Immature natural killer cell (primary cell): ENCODE results near the gene ORM1. TPM values are rescaled to one million over a fixed set of nuclear protein-coding genes. Genes with fewer than 3 reads are reported as not detected.

Experiments
- DNase-seq, 3 donors: peaks; one replicate each; pipeline ENCODE4 v3.0.0; 2022; ENCODE audit warnings: mixed read lengths in 1 of 3
- H3K27ac Mint-ChIP-seq, 6 donors: one replicate each; pipeline ENCODE4 v1.8.0; 2020; ENCODE audit warnings: mixed read lengths in 6 of 6, mild to moderate bottlenecking in 5 of 6, inconsistent platforms in 4 of 6, moderate library complexity in 3 of 6
- H3K27me3 Mint-ChIP-seq, 3 donors: one replicate each; pipeline ENCODE4 v1.8.0; 2020 to 2021; ENCODE audit warnings: low read depth in 3 of 3, mild to moderate bottlenecking in 3 of 3, mixed read lengths in 3 of 3, moderate library complexity in 3 of 3, inconsistent platforms in 1 of 3
- H3K36me3 Mint-ChIP-seq, 3 donors: one replicate each; pipeline ENCODE4 v1.8.0; 2020; ENCODE audit warnings: mixed read lengths in 3 of 3, inconsistent platforms in 2 of 3, mild to moderate bottlenecking in 2 of 3
- H3K4me1 Mint-ChIP-seq, 2 donors: one replicate each; pipeline ENCODE4 v1.8.0; 2020; ENCODE audit warnings: inconsistent platforms in 2 of 2, mild to moderate bottlenecking in 2 of 2, mixed read lengths in 2 of 2, moderate library complexity in 1 of 2
- H3K4me3 Mint-ChIP-seq, 5 donors: one replicate each; pipeline ENCODE4 v1.8.0; 2020; ENCODE audit warnings: mild to moderate bottlenecking in 5 of 5, mixed read lengths in 5 of 5, inconsistent platforms in 3 of 5, moderate library complexity in 3 of 5
- H3K9me3 Mint-ChIP-seq, 6 donors: one replicate each; pipeline ENCODE4 v1.8.0; 2020; ENCODE audit warnings: mild to moderate bottlenecking in 6 of 6, mixed read lengths in 6 of 6, inconsistent platforms in 4 of 6, moderate library complexity in 3 of 6
- polyA plus RNA-seq, 3 donors: library from polyadenylated mRNA; unstranded; fragments of 300-500 nt; fragmentation: Illumina TruSeq; gene quantifications; one replicate each; pipeline ENCODE4 v1.2.3, GENCODE V29; 2021

ORM1 gene
- polyA plus RNA-seq, 3 donors from 2014 or later = not detected

- H3K36me3 Mint-ChIP-seq = peaks cover 0 to 5% (median 0%) of the 10 kb centered on the region in 3 donors
- H3K9me3 Mint-ChIP-seq = peaks cover 0 to 28% (median 17%) of the 10 kb centered on the region in 6 donors
- H3K27ac Mint-ChIP-seq = no peak overlapping the region
- H3K27me3 Mint-ChIP-seq = peaks cover 2 to 4% (median 3%) of the 10 kb centered on the region in 3 donors
- no peak overlapping the region for H3K4me3 Mint-ChIP-seq
- DNase-seq = no peak
- no peaks in the 10 kb centered on the region for H3K4me1 Mint-ChIP-seq
Observed at GRCh38 chr9:114291886-114292590, 30.9 kb upstream of the ORM1 start.

- no peaks in the 10 kb centered on the region for H3K4me1 Mint-ChIP-seq
- no peak overlapping the region for H3K27ac Mint-ChIP-seq
- DNase-seq = no peak
- peaks cover 0 to 28% (median 17%) of the 10 kb centered on the region in 6 donors for H3K9me3 Mint-ChIP-seq
- H3K36me3 Mint-ChIP-seq = peaks cover 0 to 5% (median 0%) of the 10 kb centered on the region in 3 donors
- H3K4me3 Mint-ChIP-seq = no peak overlapping the region
- peaks cover 3 to 4% (median 3%) of the 10 kb centered on the region in 3 donors for H3K27me3 Mint-ChIP-seq
Observed at GRCh38 chr9:114294664-114295063, 28.2 kb upstream of the ORM1 start.

GRCh38 chr9:114296338-114296737, 26.6 kb upstream of the ORM1 start:
- H3K36me3 Mint-ChIP-seq = peaks cover 0 to 5% (median 0%) of the 10 kb centered on the region in 3 donors
- H3K27ac Mint-ChIP-seq = no peak overlapping the region

GRCh38 chr9:114299286-114300152, 23.4 kb upstream of the ORM1 start:
- H3K4me1 Mint-ChIP-seq = no peaks in the 10 kb centered on the region
- H3K27me3 Mint-ChIP-seq = peaks cover 1 to 5% (median 4%) of the 10 kb centered on the region in 3 donors
- H3K36me3 Mint-ChIP-seq = peaks cover 0 to 5% (median 0%) of the 10 kb centered on the region in 3 donors
- no peak overlapping the region for H3K4me3 Mint-ChIP-seq
- peaks cover 0 to 26% (median 16%) of the 10 kb centered on the region in 6 donors for H3K9me3 Mint-ChIP-seq
- no peak overlapping the region for H3K27ac Mint-ChIP-seq
- no peak for DNase-seq

More at GRCh38 chr9:114296338-114296737, 26.6 kb upstream of the ORM1 start:
- Mint-ChIP-seq H3K4me1 (no peaks in the 10 kb centered on the region), H3K27me3 (peaks cover 1 to 4% (median 3%) of the 10 kb centered on the region in 3 donors), H3K9me3 (peaks cover 0 to 28% (median 17%) of the 10 kb centered on the region in 6 donors), H3K4me3 (no peak overlapping the region)
- DNase-seq = no peak

GRCh38 chr9:114300153-114300845, 22.6 kb upstream of the ORM1 start:
- no peak for DNase-seq
- peaks cover 0 to 18% (median 8%) of the 10 kb centered on the region in 6 donors for H3K9me3 Mint-ChIP-seq
- no peaks in the 10 kb centered on the region for H3K4me1 Mint-ChIP-seq
- H3K4me3 Mint-ChIP-seq = no peak overlapping the region
- peaks cover 1 to 5% (median 4%) of the 10 kb centered on the region in 3 donors for H3K27me3 Mint-ChIP-seq
- no peak overlapping the region for H3K27ac Mint-ChIP-seq
- peaks cover 0 to 5% (median 0%) of the 10 kb centered on the region in 3 donors for H3K36me3 Mint-ChIP-seq

- peaks cover 0 to 10% (median 3%) of the 10 kb centered on the region in 6 donors for H3K9me3 Mint-ChIP-seq
- DNase-seq = no peak
- H3K27me3 Mint-ChIP-seq = peaks cover 1 to 6% (median 3%) of the 10 kb centered on the region in 3 donors
- H3K4me3 Mint-ChIP-seq = no peak overlapping the region
- no peaks in the 10 kb centered on the region for H3K36me3 Mint-ChIP-seq
- H3K4me1 Mint-ChIP-seq = peaks cover 0 to 2% of the 10 kb centered on the region in 2 donors
- no peak overlapping the region for H3K27ac Mint-ChIP-seq
Observed at GRCh38 chr9:114300846-114301797, 21.8 kb upstream of the ORM1 start.

- Mint-ChIP-seq H3K36me3 (no peaks in the 10 kb centered on the region), H3K4me3 (no peak overlapping the region), H3K27me3 (peaks cover 0 to 6% (median 1%) of the 10 kb centered on the region in 3 donors), H3K4me1 (peaks cover 0 to 2% of the 10 kb centered on the region in 2 donors), H3K9me3 (peaks cover 0 to 1% (median 0%) of the 10 kb centered on the region in 6 donors), H3K27ac (no peak overlapping the region)
- no peak for DNase-seq
Observed at GRCh38 chr9:114301798-114302565, 20.9 kb upstream of the ORM1 start.

- DNase-seq = no peak
- Mint-ChIP-seq H3K4me1 (peaks cover 0 to 2% of the 10 kb centered on the region in 2 donors), H3K4me3 (no peak overlapping the region), H3K27me3 (peaks cover 0 to 6% (median 0%) of the 10 kb centered on the region in 3 donors), H3K9me3 (no peaks in the 10 kb centered on the region), H3K27ac (no peak overlapping the region), H3K36me3 (no peaks in the 10 kb centered on the region)
Observed at GRCh38 chr9:114302727-114303126, 20.2 kb upstream of the ORM1 start.

- H3K27me3 Mint-ChIP-seq = peaks cover 0 to 6% (median 0%) of the 10 kb centered on the region in 3 donors
Observed at GRCh38 chr9:114303571-114303970, 19.3 kb upstream of the ORM1 start.

GRCh38 chr9:114303977-114304376, 18.9 kb upstream of the ORM1 start:
- no peak overlapping the region for H3K27ac Mint-ChIP-seq
- no peak for DNase-seq

More at GRCh38 chr9:114303571-114303970, 19.3 kb upstream of the ORM1 start:
- H3K9me3 Mint-ChIP-seq = no peaks in the 10 kb centered on the region
- H3K27ac Mint-ChIP-seq = no peak overlapping the region
- no peaks in the 10 kb centered on the region for H3K36me3 Mint-ChIP-seq
- peaks cover 0 to 2% of the 10 kb centered on the region in 2 donors for H3K4me1 Mint-ChIP-seq
- H3K4me3 Mint-ChIP-seq = no peak overlapping the region
- DNase-seq = no peak

GRCh38 chr9:114304416-114305188, 18.3 kb upstream of the ORM1 start:
- no peak for DNase-seq
- H3K27me3 Mint-ChIP-seq = peaks cover 0 to 6% (median 0%) of the 10 kb centered on the region in 3 donors
- peaks cover 0 to 2% of the 10 kb centered on the region in 2 donors for H3K4me1 Mint-ChIP-seq
- H3K4me3 Mint-ChIP-seq = no peak overlapping the region
- no peak overlapping the region for H3K27ac Mint-ChIP-seq
- H3K9me3 Mint-ChIP-seq = no peaks in the 10 kb centered on the region
- no peaks in the 10 kb centered on the region for H3K36me3 Mint-ChIP-seq

More at GRCh38 chr9:114303977-114304376, 18.9 kb upstream of the ORM1 start:
- H3K27me3 Mint-ChIP-seq = peaks cover 0 to 6% (median 0%) of the 10 kb centered on the region in 3 donors
- no peaks in the 10 kb centered on the region for H3K36me3 Mint-ChIP-seq
- no peaks in the 10 kb centered on the region for H3K9me3 Mint-ChIP-seq
- no peak overlapping the region for H3K4me3 Mint-ChIP-seq
- peaks cover 0 to 2% of the 10 kb centered on the region in 2 donors for H3K4me1 Mint-ChIP-seq
